ENCODE results near the gene PDPK1.
A peak's percentile ranks its signal among the peaks of the same experiment; 100 is the strongest.

PDPK1 gene

GRCh38 chr16:2537451-2538379, at the start of gene PDPK1:
PDPK1 (plus strand) TSS chr16:2538021; CDS start chr16:2538113, 92 bp downstream.
- H3K9me3 ChIP-seq (ENCODE audit: control insufficient read depth in 5 of 5, low read length in 5 of 5), result no peaks in the 10 kb centered on the region
- H3K27me3 ChIP-seq (ENCODE audit: control insufficient read depth in 5 of 5, insufficient read depth in 4 of 5, low read length in 5 of 5), result no peaks in the 10 kb centered on the region
- H3K4me1 ChIP-seq (ENCODE audit: control insufficient read depth in 5 of 5, insufficient read depth in 5 of 5, low read length in 5 of 5), result peaks cover 2 to 50% (median 40%) of the 10 kb centered on the region in 5 donors
- peak within 1 kb of the TSS; percentile 40 to 76 (median 72) for H3K4me3 ChIP-seq (ENCODE audit: low read depth in 1 of 5, low read length in 5 of 5)
- H3K36me3 ChIP-seq (ENCODE audit: control insufficient read depth in 5 of 5, insufficient read depth in 5 of 5, low read length in 5 of 5), result peaks cover 0 to 3% (median 0%) of the 10 kb centered on the region in 5 donors
- H3K27ac ChIP-seq (ENCODE audit: low read depth, low read length), result peak within 1 kb of the TSS; percentile 62
- peak within 1 kb of the TSS in 2 of 5 donors; percentile 64 to 71 for H3K9ac ChIP-seq (ENCODE audit: low read length in 5 of 5)

DNA sequence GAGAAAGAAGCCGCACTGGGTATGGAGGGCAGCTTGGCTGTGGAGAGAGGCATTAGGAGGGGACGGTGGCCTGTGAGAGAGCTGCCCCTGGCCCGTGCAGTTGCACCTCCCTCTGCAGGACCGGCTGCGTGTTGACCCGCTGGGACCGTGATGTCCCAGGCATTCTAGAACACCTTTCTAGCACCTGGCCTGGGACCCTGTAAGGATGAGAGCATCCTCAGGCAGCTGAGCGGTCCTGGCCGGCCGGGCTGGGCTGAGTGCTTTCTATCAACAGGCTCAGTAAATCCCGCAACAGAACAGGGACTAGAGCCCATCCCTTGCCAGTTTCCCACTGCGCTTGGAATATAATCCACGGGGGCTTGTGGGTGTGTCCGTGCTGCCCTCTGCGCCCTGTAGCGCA, 48.2 kb upstream of the PDPK1 start:
- Histone ChIP-seq H3K9ac (ENCODE audit: low read length in 5 of 5) (no peak overlapping the region), H3K27ac (ENCODE audit: low read depth, low read length) (no peak overlapping the region), H3K27me3 (ENCODE audit: control insufficient read depth in 5 of 5, insufficient read depth in 4 of 5, low read length in 5 of 5) (no peaks in the 10 kb centered on the region), H3K9me3 (ENCODE audit: control insufficient read depth in 5 of 5, low read length in 5 of 5) (no peaks in the 10 kb centered on the region), H3K4me3 (ENCODE audit: low read depth in 1 of 5, low read length in 5 of 5) (no peak overlapping the region), H3K36me3 (ENCODE audit: control insufficient read depth in 5 of 5, insufficient read depth in 5 of 5, low read length in 5 of 5) (peaks cover 0 to 16% (median 8%) of the 10 kb centered on the region in 5 donors), H3K4me1 (ENCODE audit: control insufficient read depth in 5 of 5, insufficient read depth in 5 of 5, low read length in 5 of 5) (peaks cover 0 to 41% (median 24%) of the 10 kb centered on the region in 5 donors)

DNA sequence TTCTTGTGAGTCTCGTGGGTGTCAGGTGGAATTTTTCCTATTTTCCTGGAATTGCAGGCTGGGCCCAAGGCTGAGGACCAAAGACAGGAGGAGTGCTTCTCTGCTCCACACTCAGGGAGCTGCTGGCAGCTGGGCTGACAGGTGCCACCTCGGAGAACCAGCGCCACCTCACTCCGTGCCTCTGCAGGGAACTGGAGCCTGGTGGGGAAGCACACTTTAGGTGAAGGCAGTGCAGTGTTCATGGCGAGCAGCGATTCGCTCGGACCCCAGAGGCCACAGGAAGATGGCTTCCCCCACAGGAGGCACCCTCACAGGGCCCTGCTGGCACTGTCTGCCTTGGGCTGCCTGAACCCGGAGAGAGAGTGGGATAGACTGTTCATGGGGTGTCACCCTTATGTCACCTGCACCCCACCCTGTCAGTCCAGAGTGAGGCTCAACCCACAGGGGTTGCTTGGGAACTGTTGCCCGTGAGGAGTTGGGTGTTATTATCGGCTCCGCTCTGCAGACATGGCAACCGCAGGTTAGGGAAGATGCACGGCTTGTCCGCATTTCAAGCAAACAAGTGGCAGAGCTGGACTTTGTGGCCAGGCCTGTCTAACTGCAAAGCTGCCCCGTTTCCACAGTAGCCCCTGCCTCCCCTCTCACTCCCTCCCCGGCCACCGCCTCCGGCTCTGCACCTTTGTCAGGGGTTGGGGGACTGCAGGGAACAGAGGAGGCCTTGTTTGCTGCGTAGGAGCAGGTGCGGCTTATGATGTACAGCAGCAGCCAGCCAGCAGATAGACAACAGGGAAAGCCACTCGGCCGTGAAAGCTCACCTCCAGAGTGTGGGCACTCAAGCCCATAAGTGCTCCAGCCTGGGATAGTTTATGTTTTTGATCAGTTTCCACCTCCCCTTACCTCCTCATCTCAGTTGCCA, 47.4 kb upstream of the PDPK1 start:
- no peak overlapping the region for H3K9ac ChIP-seq (ENCODE audit: low read length in 5 of 5)
- H3K36me3 ChIP-seq (ENCODE audit: control insufficient read depth in 5 of 5, insufficient read depth in 5 of 5, low read length in 5 of 5), result peaks cover 0 to 15% (median 8%) of the 10 kb centered on the region in 5 donors
- no peak overlapping the region for H3K27ac ChIP-seq (ENCODE audit: low read depth, low read length)

GRCh38 chr16:2492292-2492691, 45.5 kb upstream of the PDPK1 start:
- Histone ChIP-seq H3K4me3 (ENCODE audit: low read depth in 1 of 5, low read length in 5 of 5) (no peak overlapping the region), H3K9ac (ENCODE audit: low read length in 5 of 5) (no peak overlapping the region), H3K27ac (ENCODE audit: low read depth, low read length) (no peak overlapping the region), H3K9me3 (ENCODE audit: control insufficient read depth in 5 of 5, low read length in 5 of 5) (no peaks in the 10 kb centered on the region), H3K36me3 (ENCODE audit: control insufficient read depth in 5 of 5, insufficient read depth in 5 of 5, low read length in 5 of 5) (peaks cover 0 to 28% (median 19%) of the 10 kb centered on the region in 5 donors), H3K27me3 (ENCODE audit: control insufficient read depth in 5 of 5, insufficient read depth in 4 of 5, low read length in 5 of 5) (no peaks in the 10 kb centered on the region), H3K4me1 (ENCODE audit: control insufficient read depth in 5 of 5, insufficient read depth in 5 of 5, low read length in 5 of 5) (peaks cover 2 to 24% (median 16%) of the 10 kb centered on the region in 5 donors)

More for the DNA sequence above, 47.4 kb upstream of the PDPK1 start:
- Histone ChIP-seq H3K27me3 (ENCODE audit: control insufficient read depth in 5 of 5, insufficient read depth in 4 of 5, low read length in 5 of 5) (no peaks in the 10 kb centered on the region), H3K9me3 (ENCODE audit: control insufficient read depth in 5 of 5, low read length in 5 of 5) (no peaks in the 10 kb centered on the region), H3K4me3 (ENCODE audit: low read depth in 1 of 5, low read length in 5 of 5) (no peak overlapping the region), H3K4me1 (ENCODE audit: control insufficient read depth in 5 of 5, insufficient read depth in 5 of 5, low read length in 5 of 5) (peaks cover 0 to 32% (median 19%) of the 10 kb centered on the region in 5 donors)

DNA sequence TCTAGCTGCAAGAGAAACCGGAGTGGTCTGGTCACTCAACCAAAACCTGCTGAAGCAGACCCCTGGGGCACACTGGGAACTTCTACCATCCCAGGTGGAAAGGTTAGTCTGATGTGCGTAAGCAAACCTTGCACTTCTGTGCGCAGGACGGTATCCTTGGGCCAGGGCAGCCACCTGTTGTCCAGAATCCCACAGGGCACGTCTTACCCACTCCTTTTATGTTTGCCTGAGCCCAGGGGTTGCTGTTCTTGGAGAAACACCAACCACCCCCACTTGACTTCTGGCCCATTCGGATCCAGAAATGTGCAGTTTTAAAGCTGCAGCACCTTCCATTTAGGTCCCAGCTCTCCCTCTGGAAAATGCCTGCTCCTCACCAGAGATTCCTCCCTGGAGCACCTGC, 44.2 kb upstream of the PDPK1 start:
- H3K9ac ChIP-seq (ENCODE audit: low read length in 5 of 5), result no peak overlapping the region
- peaks cover 0 to 36% (median 21%) of the 10 kb centered on the region in 5 donors for H3K36me3 ChIP-seq (ENCODE audit: control insufficient read depth in 5 of 5, insufficient read depth in 5 of 5, low read length in 5 of 5)
- no peak overlapping the region for H3K4me3 ChIP-seq (ENCODE audit: low read depth in 1 of 5, low read length in 5 of 5)
- no peaks in the 10 kb centered on the region for H3K9me3 ChIP-seq (ENCODE audit: control insufficient read depth in 5 of 5, low read length in 5 of 5)
- no peaks in the 10 kb centered on the region for H3K27me3 ChIP-seq (ENCODE audit: control insufficient read depth in 5 of 5, insufficient read depth in 4 of 5, low read length in 5 of 5)
- H3K4me1 ChIP-seq (ENCODE audit: control insufficient read depth in 5 of 5, insufficient read depth in 5 of 5, low read length in 5 of 5), result peaks cover 9 to 29% (median 20%) of the 10 kb centered on the region in 5 donors
- no peak overlapping the region for H3K27ac ChIP-seq (ENCODE audit: low read depth, low read length)

DNA sequence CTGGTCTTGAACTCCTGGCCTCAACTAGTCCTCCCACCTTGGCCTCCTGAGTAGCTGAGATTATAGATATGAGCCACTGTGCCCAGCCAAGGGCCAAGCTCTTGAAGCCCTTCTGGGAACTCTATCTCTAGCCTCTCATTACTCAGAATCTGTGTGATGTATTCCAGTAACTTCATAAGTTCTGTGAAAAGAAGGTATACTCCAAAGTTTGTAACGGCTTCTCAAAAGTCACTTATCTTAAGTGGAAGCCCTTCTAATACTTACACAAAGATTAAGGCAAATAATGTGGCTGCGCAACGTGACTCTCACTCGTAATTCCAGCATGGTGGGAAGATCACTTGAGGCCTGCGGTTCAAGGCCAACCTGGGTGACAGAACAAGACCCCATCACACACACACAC, 43.2 kb upstream of the PDPK1 start:
- H3K27ac ChIP-seq (ENCODE audit: low read depth, low read length), result no peak overlapping the region
- no peaks in the 10 kb centered on the region for H3K9me3 ChIP-seq (ENCODE audit: control insufficient read depth in 5 of 5, low read length in 5 of 5)
- H3K36me3 ChIP-seq (ENCODE audit: control insufficient read depth in 5 of 5, insufficient read depth in 5 of 5, low read length in 5 of 5), result peaks cover 0 to 42% (median 24%) of the 10 kb centered on the region in 5 donors
- H3K27me3 ChIP-seq (ENCODE audit: control insufficient read depth in 5 of 5, insufficient read depth in 4 of 5, low read length in 5 of 5), result no peaks in the 10 kb centered on the region
- H3K4me3 ChIP-seq (ENCODE audit: low read depth in 1 of 5, low read length in 5 of 5), result no peak overlapping the region
- H3K4me1 ChIP-seq (ENCODE audit: control insufficient read depth in 5 of 5, insufficient read depth in 5 of 5, low read length in 5 of 5), result peaks cover 13 to 39% (median 29%) of the 10 kb centered on the region in 5 donors
- no peak overlapping the region for H3K9ac ChIP-seq (ENCODE audit: low read length in 5 of 5)

GRCh38 chr16:2495041-2495440, 42.8 kb upstream of the PDPK1 start:
- peaks cover 0 to 38% (median 23%) of the 10 kb centered on the region in 5 donors for H3K36me3 ChIP-seq (ENCODE audit: control insufficient read depth in 5 of 5, insufficient read depth in 5 of 5, low read length in 5 of 5)
- H3K27me3 ChIP-seq (ENCODE audit: control insufficient read depth in 5 of 5, insufficient read depth in 4 of 5, low read length in 5 of 5), result no peaks in the 10 kb centered on the region
- no peak overlapping the region for H3K9ac ChIP-seq (ENCODE audit: low read length in 5 of 5)

GRCh38 chr16:2496223-2497115, 41.4 kb upstream of the PDPK1 start:
- Histone ChIP-seq H3K36me3 (ENCODE audit: control insufficient read depth in 5 of 5, insufficient read depth in 5 of 5, low read length in 5 of 5) (peaks cover 0 to 28% (median 16%) of the 10 kb centered on the region in 5 donors), H3K4me1 (ENCODE audit: control insufficient read depth in 5 of 5, insufficient read depth in 5 of 5, low read length in 5 of 5) (peaks cover 13 to 52% (median 38%) of the 10 kb centered on the region in 5 donors), H3K27ac (ENCODE audit: low read depth, low read length) (no peak overlapping the region), H3K4me3 (ENCODE audit: low read depth in 1 of 5, low read length in 5 of 5) (no peak overlapping the region), H3K27me3 (ENCODE audit: control insufficient read depth in 5 of 5, insufficient read depth in 4 of 5, low read length in 5 of 5) (no peaks in the 10 kb centered on the region), H3K9me3 (ENCODE audit: control insufficient read depth in 5 of 5, low read length in 5 of 5) (no peaks in the 10 kb centered on the region), H3K9ac (ENCODE audit: low read length in 5 of 5) (no peak overlapping the region)

More at GRCh38 chr16:2495041-2495440, 42.8 kb upstream of the PDPK1 start:
- H3K4me1 ChIP-seq (ENCODE audit: control insufficient read depth in 5 of 5, insufficient read depth in 5 of 5, low read length in 5 of 5), result peaks cover 13 to 43% (median 29%) of the 10 kb centered on the region in 5 donors
- no peak overlapping the region for H3K4me3 ChIP-seq (ENCODE audit: low read depth in 1 of 5, low read length in 5 of 5)
- H3K9me3 ChIP-seq (ENCODE audit: control insufficient read depth in 5 of 5, low read length in 5 of 5), result no peaks in the 10 kb centered on the region
- H3K27ac ChIP-seq (ENCODE audit: low read depth, low read length), result no peak overlapping the region

DNA sequence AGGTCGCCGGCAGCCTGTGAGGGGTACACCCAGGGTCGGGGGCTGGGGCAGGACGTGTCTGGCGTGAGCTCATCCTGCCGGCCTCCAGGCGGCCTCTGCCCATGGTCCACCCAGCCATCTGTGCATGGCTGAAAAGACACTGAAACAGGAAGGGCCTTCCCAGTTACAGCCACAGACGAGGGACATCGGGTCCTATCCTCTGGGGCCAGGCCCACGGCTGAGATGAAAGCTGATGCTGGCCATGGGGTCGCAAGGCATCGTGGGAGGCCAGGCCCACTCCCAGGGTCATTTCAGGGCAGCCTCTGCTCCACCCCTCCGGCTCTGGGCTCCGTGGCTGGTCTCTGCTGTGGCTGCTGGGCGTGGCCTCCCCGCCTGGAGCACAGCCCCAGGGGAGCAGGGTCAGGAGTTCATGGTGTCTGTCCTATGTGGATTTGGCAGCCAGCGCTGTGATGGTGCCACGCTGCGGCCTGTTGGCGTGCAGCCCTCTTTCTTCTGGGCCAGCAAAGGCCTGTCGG, 40.6 kb upstream of the PDPK1 start:
- H3K4me3 ChIP-seq (ENCODE audit: low read depth in 1 of 5, low read length in 5 of 5), result peak overlapping the region in 1 of 5 donors; percentile 21
- peaks cover 13 to 59% (median 45%) of the 10 kb centered on the region in 5 donors for H3K4me1 ChIP-seq (ENCODE audit: control insufficient read depth in 5 of 5, insufficient read depth in 5 of 5, low read length in 5 of 5)
- H3K9ac ChIP-seq (ENCODE audit: low read length in 5 of 5), result peak overlapping the region in 1 of 5 donors; percentile 1
- no peaks in the 10 kb centered on the region for H3K27me3 ChIP-seq (ENCODE audit: control insufficient read depth in 5 of 5, insufficient read depth in 4 of 5, low read length in 5 of 5)
- H3K27ac ChIP-seq (ENCODE audit: low read depth, low read length), result no peak overlapping the region
- no peaks in the 10 kb centered on the region for H3K9me3 ChIP-seq (ENCODE audit: control insufficient read depth in 5 of 5, low read length in 5 of 5)
- H3K36me3 ChIP-seq (ENCODE audit: control insufficient read depth in 5 of 5, insufficient read depth in 5 of 5, low read length in 5 of 5), result peaks cover 0 to 28% (median 16%) of the 10 kb centered on the region in 5 donors

Data from subcutaneous abdominal adipose tissue (tissue), 5 donors.